Activated naive CD4-positive, alpha-beta T cell treated with anti-CD3 and anti-CD28 coated beads, Interleukin-2, amount 10 ng/mL, durations not matched to agents 5 hours and 36 hours (primary cell): ENCODE data around the gene NTSR1. TPM values are rescaled to one million over a fixed set of nuclear protein-coding genes. Genes with fewer than 3 reads are reported as not detected.

Experiments
- total RNA-seq, 2 experiments: library from RNA; stranded (reverse); gene quantifications; one replicate each; pipeline ENCODE4 v1.2.3, GENCODE V29; 2021

NTSR1 gene
- under 1 TPM; 0.10 TPM for total RNA-seq

GRCh38 chr20:62708591-62709536 lies at the start of gene NTSR1:
NTSR1 (plus strand) TSS chr20:62708836; CDS start chr20:62709208, 372 bp downstream.

GRCh38 chr20:62804627-62805154 lies 96.1 kb downstream of the NTSR1 start, which contains the start of gene OGFR:
OGFR (plus strand) TSS chr20:62804835; CDS start chr20:62804860, 25 bp downstream.

Other genes starting within 250 kb of the NTSR1 start
- not detected for gene GATA5, start 232.8 kb upstream of the NTSR1 start, total RNA-seq
- 10 to 100 TPM; 58.0 to 66.6 TPM for gene SLCO4A1, start 66.3 kb upstream of the NTSR1 start, total RNA-seq
- 10 to 100 TPM; 14.5 to 15.0 TPM for gene MRGBP, start 87.6 kb downstream of the NTSR1 start, total RNA-seq
- gene OGFR, start 96.0 kb downstream of the NTSR1 start, total RNA-seq = 10 to 100 TPM; 60.9 to 64.4 TPM
- not detected for gene COL9A3, start 108.2 kb downstream of the NTSR1 start, total RNA-seq
- 1 to 10 TPM; 9.5 to 9.9 TPM for gene TCFL5, start 153.0 kb downstream of the NTSR1 start, total RNA-seq
- 10 to 100 TPM; 78.5 to 80.7 TPM for gene DIDO1, start 217.7 kb downstream of the NTSR1 start, total RNA-seq
- gene GID8, start 229.3 kb downstream of the NTSR1 start, total RNA-seq = 10 to 100 TPM; 37.2 to 38.2 TPM
- gene SLC17A9, start 243.9 kb downstream of the NTSR1 start, total RNA-seq = 10 to 100 TPM; 18.2 to 20.6 TPM